HepG2 (cell line): ENCODE measurements around the gene ZSCAN21. TPM values are rescaled to one million over a fixed set of nuclear protein-coding genes. Genes with fewer than 3 reads are reported as not detected.

ENCODE experiments used
- EHMT2 ChIP-seq: fragments of 200-600 bp; sonication (generic); IDR thresholded peaks from 2 replicates; pipeline ENCODE4 v1.7.0; 2017; ENCODE audit warnings: antibody characterized with exemption, low read depth, low read length, borderline replicate concordance
- EP300 ChIP-seq, 3 experiments: sonication (generic) in 1 of 3; formaldehyde crosslinking in 1 of 3; IDR thresholded peaks; 2 replicates each; pipeline versions ENCODE4 v1.5.1 to v1.6.1; 2011 to 2020; ENCODE audit warnings: low read depth in 2 of 3, low read length in 2 of 3, borderline replicate concordance in 1 of 3, improper control_type of control experiment in 1 of 3, mild to moderate bottlenecking in 1 of 3, missing genetic modification reagents in 1 of 3, moderate library complexity in 1 of 3
- FOSL1 ChIP-seq: sonication (generic); formaldehyde crosslinking; IDR thresholded peaks from 2 replicates; pipeline ENCODE4 v1.9.0; 2021; ENCODE audit warnings: missing genetic modification reagents, borderline replicate concordance
- GFI1 ChIP-seq: sonication (generic); formaldehyde crosslinking; IDR thresholded peaks from 2 replicates; pipeline ENCODE4 v1.5.0; 2020; ENCODE audit warnings: missing genetic modification reagents, mild to moderate bottlenecking, borderline replicate concordance
- GZF1 ChIP-seq: sonication (generic); formaldehyde crosslinking; IDR thresholded peaks from 2 replicates; pipeline ENCODE4 v1.5.1; 2020; ENCODE audit warnings: mild to moderate bottlenecking, missing genetic modification reagents
- HNRNPL ChIP-seq: fragments of 200-400 bp; formaldehyde crosslinking; IDR thresholded peaks from 2 replicates; pipeline ENCODE4 v1.6.1; 2017; ENCODE audit warnings: mild to moderate bottlenecking, low read depth, low read length
- HOXD1 ChIP-seq: sonication (generic); formaldehyde crosslinking; IDR thresholded peaks from 2 replicates; pipeline ENCODE4 v1.5.0; 2020; ENCODE audit warnings: missing genetic modification reagents
- MXD3 ChIP-seq: IDR thresholded peaks from 2 replicates; pipeline ENCODE4 v1.6.1; 2016; ENCODE audit warnings: mild to moderate bottlenecking, missing biosample characterization, missing genetic modification reagents
- SMYD3 ChIP-seq: sonication (generic); formaldehyde crosslinking; IDR thresholded peaks from 2 replicates; pipeline ENCODE4 v1.8.1; 2023; ENCODE audit warnings: mild to moderate bottlenecking, missing genetic modification reagents
- SPEN ChIP-seq: sonication (generic); formaldehyde crosslinking; IDR thresholded peaks from 2 replicates; pipeline ENCODE4 v1.5.1; 2020; ENCODE audit warnings: low read depth, mild to moderate bottlenecking, missing genetic modification reagents
- SRSF9 ChIP-seq: fragments of 200-400 bp; formaldehyde crosslinking; IDR thresholded peaks from 2 replicates; pipeline ENCODE4 v1.6.1; 2018; ENCODE audit warnings: borderline replicate concordance, mild to moderate bottlenecking, low read depth, low read length; ENCODE audit not compliant: insufficient read depth, poor library complexity, severe bottlenecking
- USF2 ChIP-seq, 2 experiments: sonication (generic) in 1 of 2; formaldehyde crosslinking in 1 of 2; IDR thresholded peaks; 2 replicates each; pipeline versions ENCODE4 v1.5.1 to v1.6.1; 2011 to 2020; ENCODE audit warnings: borderline replicate concordance in 1 of 2, low read depth in 1 of 2, low read length in 1 of 2, mild to moderate bottlenecking in 1 of 2, missing genetic modification reagents in 1 of 2, moderate library complexity in 1 of 2
- ZKSCAN5 ChIP-seq: sonication (generic); formaldehyde crosslinking; IDR thresholded peaks from 2 replicates; pipeline ENCODE4 v1.5.1; 2020; ENCODE audit warnings: mild to moderate bottlenecking, missing genetic modification reagents
- ZMAT5 ChIP-seq: sonication (generic); formaldehyde crosslinking; IDR thresholded peaks from 2 replicates; pipeline ENCODE4 v1.5.0; 2020; ENCODE audit warnings: mild to moderate bottlenecking, low read depth, missing genetic modification reagents, borderline replicate concordance
- ZMYM3 ChIP-seq: sonication (generic); formaldehyde crosslinking; IDR thresholded peaks from 2 replicates; pipeline ENCODE4 v1.5.1; 2020; ENCODE audit warnings: mild to moderate bottlenecking, missing genetic modification reagents
- ZNF138 ChIP-seq: sonication (generic); formaldehyde crosslinking; IDR thresholded peaks from 2 replicates; pipeline ENCODE4 v1.5.0; 2020; ENCODE audit warnings: mild to moderate bottlenecking, low read depth, missing genetic modification reagents
- ZNF383 ChIP-seq: sonication (generic); formaldehyde crosslinking; IDR thresholded peaks from 2 replicates; pipeline ENCODE4 v1.4.0; 2020; ENCODE audit warnings: missing genetic modification reagents, mild to moderate bottlenecking, borderline replicate concordance
- ZNF496 ChIP-seq: sonication (generic); formaldehyde crosslinking; IDR thresholded peaks from 2 replicates; pipeline ENCODE4 v1.8.1; 2023; ENCODE audit warnings: mild to moderate bottlenecking, moderate library complexity, missing genetic modification reagents; ENCODE audit not compliant: insufficient replicate concordance
- ZNF564 ChIP-seq: sonication (generic); formaldehyde crosslinking; IDR thresholded peaks from 2 replicates; pipeline ENCODE4 v1.8.1; 2023; ENCODE audit warnings: mild to moderate bottlenecking, missing genetic modification reagents
- ZNF614 ChIP-seq: IDR thresholded peaks from 2 replicates; pipeline ENCODE4 v1.6.1; 2018; ENCODE audit warnings: missing biosample characterization, missing genetic modification reagents, inconsistent platforms, borderline replicate concordance
- ZUFSP ChIP-seq: sonication (generic); formaldehyde crosslinking; IDR thresholded peaks from 2 replicates; pipeline ENCODE4 v1.9.0; 2021; ENCODE audit warnings: missing genetic modification reagents, mild to moderate bottlenecking, borderline replicate concordance
- ZXDC ChIP-seq: sonication (generic); formaldehyde crosslinking; IDR thresholded peaks from 2 replicates; pipeline ENCODE4 v1.5.0; 2020; ENCODE audit warnings: mild to moderate bottlenecking, missing genetic modification reagents
- polyA plus RNA-seq, 8 experiments: library from polyadenylated mRNA; depleted of rRNA in 3 of 8; stranded (reverse) in 7 of 8; unstranded in 1 of 8; fragments of >200 nt; fragmentation: Illumina TruSeq in 4 of 8; extraction: Trizol in 4 of 8; gene quantifications; 2 replicates each; pipeline versions ENCODE4 v1.2.1 to v1.2.3, GENCODE V29; 2011 to 2016; ENCODE audit warnings: low read depth in 4 of 8, missing spikeins in 1 of 8, mixed read lengths in 1 of 8; ENCODE audit not compliant: insufficient read depth in 1 of 8
- total RNA-seq, 5 experiments: library from RNA; depleted of rRNA; stranded (reverse); fragments of >200 nt; fragmentation: Illumina TruSeq; extraction: Trizol; gene quantifications; 2 replicates each; pipeline ENCODE4 v1.2.3, GENCODE V29; 2016; ENCODE audit warnings: low read depth in 1 of 5

ZSCAN21 gene
- total and polyA plus RNA-seq, 2 of the 13 experiments (the other 11 are each of a cell fraction or from before 2014, with no cell fraction given): 7.0 to 10.0 TPM

GRCh38 chr7:100017300-100017699 is 32.3 kb upstream of the ZSCAN21 start (continued):
- no peak for TF ChIP-seq SPEN (CRISPR knock-in tag)
- TF ChIP-seq GZF1: no peak
- no peak for TF ChIP-seq ZXDC (CRISPR knock-in tag)
- no peak for TF ChIP-seq ZUFSP (CRISPR knock-in tag)
- TF ChIP-seq GFI1 (CRISPR knock-in tag): peak; percentile 55; the same call in 1 of the 2 replicates
- TF ChIP-seq ZMAT5 (CRISPR knock-in tag): no peak
- TF ChIP-seq ZMYM3 (CRISPR knock-in tag): peak; percentile 66
- no peak for TF ChIP-seq ZNF138 (CRISPR knock-in tag)
- no peak for TF ChIP-seq ZNF564 (CRISPR knock-in tag)
- TF ChIP-seq FOSL1 (CRISPR knock-in tag): no peak
- TF ChIP-seq SMYD3: 0 out of 2 replicates have a peak, but pooled peaks have one; percentile 2
- no peak for TF ChIP-seq SRSF9
- no peak for TF ChIP-seq ZNF496 (CRISPR knock-in tag)
- no peak for TF ChIP-seq MXD3
- no peak for TF ChIP-seq EHMT2
- TF ChIP-seq ZKSCAN5 (CRISPR knock-in tag): no peak
- 0 out of 2 replicates have a peak, but pooled peaks have one; percentile 38 for TF ChIP-seq ZNF614 (CRISPR knock-in tag)
- TF ChIP-seq EP300 (IDR thresholded peaks at IDR 0.05; ENCODE audit: low read depth in 2 of 2, low read length in 2 of 2): peak in 1 of 2 experiments; percentile 59; a peak in 1 of 4 replicates
- no peak for TF ChIP-seq EP300 (CRISPR knock-in tag; IDR thresholded peaks at IDR 0.05; ENCODE audit: borderline replicate concordance)
- TF ChIP-seq ZNF383 (CRISPR knock-in tag): no peak
- no peak for TF ChIP-seq HNRNPL
- TF ChIP-seq HOXD1 (CRISPR knock-in tag): no peak
- no peak for TF ChIP-seq USF2 (IDR thresholded peaks at IDR 0.05; ENCODE audit: low read depth, low read length)
- TF ChIP-seq USF2 (CRISPR knock-in tag; IDR thresholded peaks at IDR 0.05; ENCODE audit: borderline replicate concordance): no peak
